Measurements from ENCODE around the gene EXOC1.

Gene EXOC1

DNA sequence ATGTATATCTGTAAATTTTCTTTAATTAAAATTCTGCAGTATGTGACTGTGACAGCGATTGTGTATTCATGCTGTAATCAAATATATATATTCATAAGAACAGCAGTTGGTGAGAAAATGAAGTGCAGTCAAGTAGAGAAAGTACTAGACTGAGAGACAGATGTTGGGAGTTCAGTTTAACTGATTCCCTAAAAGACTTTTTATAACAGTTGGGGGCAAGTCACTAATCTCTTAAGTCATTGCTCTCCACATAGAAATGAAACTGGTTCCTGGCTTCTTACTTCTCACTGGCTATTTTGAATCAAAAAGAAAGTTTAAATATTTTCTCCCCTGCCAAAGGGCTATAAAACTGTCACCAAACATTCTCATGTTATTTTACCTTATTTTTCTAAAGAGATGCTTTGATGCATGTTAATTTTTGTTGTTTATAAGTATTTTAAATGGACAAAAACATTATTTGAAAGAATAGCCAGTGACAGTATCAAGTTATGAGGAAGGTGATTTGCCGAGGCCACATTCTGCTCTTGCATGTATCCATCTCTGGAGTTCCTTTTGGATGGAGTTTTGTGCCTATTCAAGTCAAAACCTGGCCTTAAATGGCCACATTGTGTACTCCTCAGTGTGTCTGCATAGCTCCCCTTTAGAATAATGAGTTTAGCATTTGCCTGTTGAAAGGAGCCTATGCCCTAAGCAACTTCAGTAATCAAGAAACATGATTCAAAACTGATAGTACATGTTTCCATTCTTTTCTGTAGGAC lies 30.8 kb downstream of the EXOC1 start:
- no peak overlapping the region for H3K4me3 ChIP-seq
- DNase-seq (ENCODE audit: low spot score), result no peak
- no peak overlapping the region for H3K27ac ChIP-seq
- no peak for TF ChIP-seq CTCF (IDR thresholded peaks at IDR 0.05)

GRCh38 chr4:55884851-55885219 lies 31.4 kb downstream of the EXOC1 start:
- H3K4me3 ChIP-seq, result no peak overlapping the region
- no peak for DNase-seq (ENCODE audit: low spot score)
- TF ChIP-seq CTCF (IDR thresholded peaks at IDR 0.05), result no peak
- no peak overlapping the region for H3K27ac ChIP-seq

DNA sequence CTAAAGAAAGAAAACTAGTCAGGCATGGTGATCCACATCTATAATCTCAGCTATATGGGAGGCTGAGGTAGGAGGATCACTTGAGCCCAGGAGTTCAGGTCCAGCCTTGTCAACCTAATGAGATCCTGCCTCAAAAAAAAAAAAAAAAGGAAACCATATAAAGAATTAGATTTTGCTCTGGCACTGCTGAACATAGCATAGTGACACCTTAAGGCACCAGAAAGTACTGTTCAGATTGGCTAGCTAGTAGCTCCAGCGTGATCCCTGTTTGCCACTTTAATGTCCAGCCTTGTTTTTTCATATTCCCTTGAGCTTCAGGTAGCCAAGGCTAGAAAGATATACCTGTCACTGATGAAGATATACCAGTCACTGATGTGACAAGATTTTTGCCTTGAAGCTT lies 34.1 kb downstream of the EXOC1 start:
- no peak for TF ChIP-seq CTCF (IDR thresholded peaks at IDR 0.05)
- no peak overlapping the region for H3K27ac ChIP-seq
- DNase-seq (ENCODE audit: low spot score), result no peak
- no peak overlapping the region for H3K4me3 ChIP-seq

DNA sequence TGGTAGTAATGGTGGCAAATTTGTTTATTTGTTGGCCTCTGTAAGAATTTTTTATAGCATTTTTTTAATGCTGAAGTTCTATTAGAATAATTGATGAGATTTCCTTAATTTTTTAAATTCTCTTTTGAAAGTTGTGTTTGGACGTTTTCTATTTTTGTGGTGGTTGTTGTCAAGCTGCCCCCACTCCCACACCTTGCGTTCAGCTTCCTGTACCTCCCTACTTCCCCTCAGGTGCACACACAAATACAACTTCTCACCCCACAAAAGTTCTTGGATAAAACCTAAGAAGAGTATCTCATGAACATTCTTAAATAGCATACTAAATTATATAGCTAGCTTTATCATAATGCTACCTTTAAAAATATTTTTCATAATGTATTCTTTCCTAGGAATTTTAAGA lies 38.7 kb downstream of the EXOC1 start:
- TF ChIP-seq CTCF (IDR thresholded peaks at IDR 0.05), result no peak
- no peak overlapping the region for H3K4me3 ChIP-seq
- DNase-seq (ENCODE audit: low spot score), result no peak
- H3K27ac ChIP-seq, result no peak overlapping the region

- DNase-seq (ENCODE audit: low spot score), result no peak
- Histone ChIP-seq H3K4me3 (no peak overlapping the region), H3K27ac (no peak overlapping the region)
- no peak for TF ChIP-seq CTCF (IDR thresholded peaks at IDR 0.05)
Observed at GRCh38 chr4:55896622-55897021, 43.2 kb downstream of the EXOC1 start.

DNA sequence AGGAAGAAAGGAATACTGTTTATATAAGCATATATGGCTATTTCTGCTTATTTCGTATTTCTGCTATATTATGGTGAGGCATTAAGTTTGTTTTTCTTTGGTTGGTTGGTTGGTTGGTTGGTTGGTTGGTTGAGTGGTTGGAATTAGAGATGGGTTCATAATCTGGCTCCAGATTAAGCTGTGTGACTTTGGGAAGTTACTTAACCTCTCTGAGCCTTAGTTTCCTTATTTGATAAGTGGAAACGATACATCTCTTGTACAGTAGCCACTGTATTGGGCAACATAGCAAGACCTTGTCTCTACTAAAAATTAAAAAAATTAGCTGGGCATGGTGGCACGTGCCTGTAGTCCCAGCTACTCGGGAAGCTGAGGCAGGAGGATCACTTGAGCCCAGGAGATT lies 49.2 kb downstream of the EXOC1 start:
- H3K27ac ChIP-seq, result no peak overlapping the region
- no peak for TF ChIP-seq CTCF (IDR thresholded peaks at IDR 0.05)
- no peak for DNase-seq (ENCODE audit: low spot score)
- no peak overlapping the region for H3K4me3 ChIP-seq

GRCh38 chr4:55903577-55903976 lies 50.1 kb downstream of the EXOC1 start:
- no peak for DNase-seq (ENCODE audit: low spot score)
- TF ChIP-seq CTCF (IDR thresholded peaks at IDR 0.05), result no peak
- no peak overlapping the region for H3K4me3 ChIP-seq
- H3K27ac ChIP-seq, result no peak overlapping the region

All from coronary artery (tissue), 2 donors.